HCT116 (cell line): ENCODE data around the gene CAVIN2. TPM values are rescaled to one million over a fixed set of nuclear protein-coding genes. Genes with fewer than 3 reads are reported as not detected.

Experiments used
- ATAC-seq: fragments of 200-7000 bp; cut with Tn5 transposase; 2 replicates; pipeline ENCODE4 v1.9.1; 2020; ENCODE audit warnings: mild to moderate bottlenecking, moderate library complexity
- BruUV-seq: library from RNA; stranded (reverse); fragments of 400-500 nt; replicated peaks from 2 replicates; lab custom pipeline; 2021; lab: Mats Ljungman, UMichigan
- CTCF ChIA-PET: fragments of 300-600 bp; sonication (Branson Sonifier 250); formaldehyde crosslinking; loops from one replicate; lab custom pipeline; 2021; ENCODE audit warnings: antibody characterized with exemption; lab: Charles Lee
- POLR2A ChIA-PET: fragments of 300-600, 350-600 bp; sonication (Branson Sonifier 250); formaldehyde crosslinking; loops from one replicate; lab custom pipeline; 2021; ENCODE audit warnings: antibody characterized with exemption; lab: Charles Lee
- RAD21 ChIA-PET, 2 experiments: fragments of 300-600 bp; sonication (Branson Sonifier 250); formaldehyde crosslinking; loops; one replicate each; lab custom pipeline; 2023; ENCODE audit warnings: low total read pairs in 2 of 2; ENCODE audit not compliant: uncharacterized antibody in 2 of 2, unreplicated experiment in 2 of 2, low non-redundant PET in 1 of 2; lab: Charles Lee
- DNase-seq: peaks from one replicate; pipeline ENCODE4 v3.0.0-alpha.2; 2010; ENCODE audit warnings: low read depth, low spot score
- H2AFZ ChIP-seq: fragments of 200-600 bp; shearing (Covaris generic), sonication (generic); 2 replicates; pipeline ENCODE4 v1.6.1; 2017; ENCODE audit warnings: low read depth, mixed run types, mixed read lengths, antibody characterized with exemption, low read length; ENCODE audit not compliant: poor library complexity, severe bottlenecking
- H3K27ac ChIP-seq: 2 replicates; pipeline ENCODE4 v1.5.1; 2012; ENCODE audit warnings: low read depth, low read length
- H3K27me3 ChIP-seq: fragments of 200-600 bp; sonication (generic); 2 replicates; pipeline ENCODE4 v1.6.1; 2016; ENCODE audit warnings: mixed run types, low read length, mixed read lengths; ENCODE audit not compliant: insufficient read depth
- H3K36me3 ChIP-seq, 2 experiments: fragments of 200-500 bp in 1 of 2; fragments of 200-600 bp in 1 of 2; sonication (Bioruptor generic) in 1 of 2; sonication (generic) in 1 of 2; 2 replicates each; pipeline versions ENCODE4 v1.5.1 to v1.6.1; 2014 to 2016; ENCODE audit warnings: low read length in 2 of 2, inconsistent platforms in 1 of 2, mixed read lengths in 1 of 2, mixed run types in 1 of 2; ENCODE audit not compliant: insufficient read depth in 2 of 2, control insufficient read depth in 1 of 2
- H3K4me1 ChIP-seq, 2 experiments: fragments of 200-600 bp in 1 of 2; sonication (generic) in 1 of 2; 2 replicates each; pipeline versions ENCODE4 v1.5.1 to v1.6.1; 2012 to 2017; ENCODE audit warnings: low read length in 2 of 2, inconsistent platforms in 1 of 2, mild to moderate bottlenecking in 1 of 2, mixed read lengths in 1 of 2, mixed run types in 1 of 2, moderate library complexity in 1 of 2; ENCODE audit not compliant: insufficient read depth in 2 of 2, control insufficient read depth in 1 of 2
- H3K4me2 ChIP-seq: fragments of 200-600 bp; sonication (generic); 2 replicates; pipeline ENCODE4 v1.6.1; 2017; ENCODE audit warnings: mixed run types, low read length, mixed read lengths
- H3K4me3 ChIP-seq, 2 experiments: fragments of 200-600 bp in 1 of 2; sonication (generic) in 1 of 2; replicated peaks in 1 of 2; 2 replicates each; pipeline ENCODE4 v1.5.1; 2011 to 2016; ENCODE audit warnings: low read length in 2 of 2, control low read depth in 1 of 2, low read depth in 1 of 2, mild to moderate bottlenecking in 1 of 2, mixed read lengths in 1 of 2, mixed run types in 1 of 2
- H3K79me2 ChIP-seq: fragments of 200-600 bp; sonication (generic); 2 replicates; pipeline ENCODE4 v1.6.1; 2017; ENCODE audit warnings: mild to moderate bottlenecking, mixed run types, low read length, moderate library complexity, mixed read lengths; ENCODE audit not compliant: insufficient read depth
- H3K9ac ChIP-seq: fragments of 200-600 bp; sonication (generic); 2 replicates; pipeline ENCODE4 v1.6.1; 2016; ENCODE audit warnings: low read length, mixed read lengths
- H3K9me2 ChIP-seq: fragments of 200-600 bp; sonication (generic), shearing (Covaris generic); 2 replicates; pipeline ENCODE4 v1.6.1; 2017; ENCODE audit warnings: mixed run types, mild to moderate bottlenecking, moderate library complexity; ENCODE audit not compliant: insufficient read depth
- H3K9me3 ChIP-seq, 2 experiments: fragments of 200-500 bp in 1 of 2; fragments of 200-600 bp in 1 of 2; sonication (Bioruptor generic) in 1 of 2; sonication (generic) in 1 of 2; 2 replicates each; pipeline ENCODE4 v1.6.1; 2014 to 2017; ENCODE audit warnings: low read length in 2 of 2, mixed read lengths in 2 of 2, inconsistent platforms in 1 of 2, low read depth in 1 of 2, mild to moderate bottlenecking in 1 of 2, mixed run types in 1 of 2, moderate library complexity in 1 of 2; ENCODE audit not compliant: control insufficient read depth in 1 of 2, insufficient read depth in 1 of 2
- H4K20me1 ChIP-seq: fragments of 200-600 bp; sonication (generic), shearing (Covaris generic); 2 replicates; pipeline ENCODE4 v1.6.1; 2017; ENCODE audit warnings: mixed run types, mild to moderate bottlenecking, moderate library complexity; ENCODE audit not compliant: insufficient read depth
- CBX3 ChIP-seq: IDR thresholded peaks from 2 replicates; pipeline ENCODE4 v1.6.1; 2012; ENCODE audit warnings: low read depth
- CEBPB ChIP-seq: IDR thresholded peaks from 2 replicates; pipeline ENCODE4 v1.6.1; 2012; ENCODE audit warnings: low read depth
- EGR1 ChIP-seq: IDR thresholded peaks from 2 replicates; pipeline ENCODE4 v1.6.1; 2012; ENCODE audit warnings: low read depth
- ELF1 ChIP-seq: IDR thresholded peaks from 2 replicates; pipeline ENCODE4 v1.6.1; 2012; ENCODE audit warnings: low read depth, borderline replicate concordance
- EZH2 ChIP-seq: fragments of 200-600 bp; sonication (generic); IDR thresholded peaks from 2 replicates; pipeline ENCODE4 v1.6.1; 2017; ENCODE audit warnings: antibody characterized with exemption, mixed run types
- FOSL1 ChIP-seq: IDR thresholded peaks from 2 replicates; pipeline ENCODE4 v1.6.1; 2012; ENCODE audit warnings: low read depth
- JUND ChIP-seq: IDR thresholded peaks from 2 replicates; pipeline ENCODE4 v1.6.1; 2012
- POLR2A ChIP-seq: IDR thresholded peaks from 2 replicates; pipeline ENCODE4 v1.7.0; 2011; ENCODE audit warnings: borderline replicate concordance; ENCODE audit not compliant: insufficient read depth, insufficient read length; ENCODE audit errors: extremely low read depth
- POLR2AphosphoS5 ChIP-seq: IDR thresholded peaks from 2 replicates; pipeline ENCODE4 v1.6.1; 2011; ENCODE audit warnings: mild to moderate bottlenecking, low read depth, low read length, moderate library complexity
- RAD21 ChIP-seq: IDR thresholded peaks from 2 replicates; pipeline ENCODE4 v1.6.1; 2012; ENCODE audit warnings: low read depth, mild to moderate bottlenecking
- REST ChIP-seq: IDR thresholded peaks from 2 replicates; pipeline ENCODE4 v1.6.1; 2012; ENCODE audit warnings: low read depth
- SIN3A ChIP-seq: IDR thresholded peaks from 2 replicates; pipeline ENCODE4 v1.6.1; 2012; ENCODE audit warnings: low read depth
- SP1 ChIP-seq: IDR thresholded peaks from 2 replicates; pipeline ENCODE4 v1.6.1; 2012; ENCODE audit warnings: low read depth
- SRF ChIP-seq: IDR thresholded peaks from 2 replicates; pipeline ENCODE4 v1.6.1; 2012; ENCODE audit warnings: low read depth
- ZFX ChIP-seq: fragments of 450-650 bp; IDR thresholded peaks from 2 replicates; pipeline ENCODE4 v1.6.1; 2017
- ZNF274 ChIP-seq: fragments of 200-500 bp; sonication (Bioruptor generic); IDR thresholded peaks from 2 replicates; pipeline ENCODE4 v1.6.1; 2014; ENCODE audit warnings: mild to moderate bottlenecking, low read depth, low read length, inconsistent platforms
- intact Hi-C: fragments of 100-400 bp; cut with micrococcal nuclease; formaldehyde crosslinking; loops from 2 replicates; pipeline ENCODE4 v1.10.0; 2022
- total RNA-seq: library from RNA; stranded (reverse); gene quantifications from one replicate; pipeline ENCODE4 v1.2.1, GENCODE V29; 2021; ENCODE audit not compliant: unreplicated experiment
- TF ChIP-seq, protein P1 (sequence below): IDR thresholded peaks from 2 replicates; pipeline ENCODE4 v1.6.1; 2012
- TF ChIP-seq, protein P2 (sequence below): IDR thresholded peaks from 2 replicates; pipeline ENCODE4 v1.6.1; 2012
- TF ChIP-seq, protein P3 (sequence below), 3 experiments: fragments of 200-600 bp in 1 of 3; sonication (generic) in 1 of 3; IDR thresholded peaks in 2 of 3; conservative IDR thresholded peaks in 1 of 3; 2 replicates each; pipeline ENCODE4 v1.5.1; 2012 to 2017; ENCODE audit warnings: low read depth in 2 of 3, low read length in 2 of 3, antibody characterized with exemption in 1 of 3, borderline replicate concordance in 1 of 3, control low read depth in 1 of 3, mild to moderate bottlenecking in 1 of 3, mixed read lengths in 1 of 3, mixed run types in 1 of 3, moderate library complexity in 1 of 3; ENCODE audit not compliant: insufficient read depth in 1 of 3

The CAVIN2 gene
- total RNA-seq, 1 experiment from 2014 or later: 0.27 TPM

- no peak overlapping the region for H3K4me2 ChIP-seq
- BruUV-seq: no TSS peak
- no peaks in the 10 kb centered on the region for H4K20me1 ChIP-seq
- no peak overlapping the region for H3K9ac ChIP-seq
- POLR2A ChIA-PET: no interaction called here
- H3K4me3 ChIP-seq: no peak overlapping the region
- RAD21 ChIA-PET: no interaction called here
- H3K9me3 ChIP-seq: no peaks in the 10 kb centered on the region
- H3K36me3 ChIP-seq: no peaks in the 10 kb centered on the region
- peaks cover 0 to 5% of the 10 kb centered on the region in 2 experiments; a peak in 1 of 4 replicates for H3K4me1 ChIP-seq
- no peaks in the 10 kb centered on the region for H3K27me3 ChIP-seq
- ATAC-seq (no peak), DNase-seq (no peak)
- no peak overlapping the region for H3K27ac ChIP-seq
- H3K79me2 ChIP-seq: no peaks in the 10 kb centered on the region
- H3K9me2 ChIP-seq: no peaks in the 10 kb centered on the region
- TF ChIP-seq ELF1 (no peak), POLR2A (no peak), JUND (no peak), ZNF274 (no peak), ZFX (no peak), EZH2 (no peak), CEBPB (no peak), SRF (no peak), SP1 (no peak), POLR2AphosphoS5 (no peak), RAD21 (no peak), FOSL1 (no peak), EGR1 (no peak), SIN3A (no peak), CBX3 (no peak), REST (no peak)
- TF ChIP-seq, protein P1, sequence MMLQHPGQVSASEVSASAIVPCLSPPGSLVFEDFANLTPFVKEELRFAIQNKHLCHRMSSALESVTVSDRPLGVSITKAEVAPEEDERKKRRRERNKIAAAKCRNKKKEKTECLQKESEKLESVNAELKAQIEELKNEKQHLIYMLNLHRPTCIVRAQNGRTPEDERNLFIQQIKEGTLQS: no peak
- TF ChIP-seq, protein P2, sequence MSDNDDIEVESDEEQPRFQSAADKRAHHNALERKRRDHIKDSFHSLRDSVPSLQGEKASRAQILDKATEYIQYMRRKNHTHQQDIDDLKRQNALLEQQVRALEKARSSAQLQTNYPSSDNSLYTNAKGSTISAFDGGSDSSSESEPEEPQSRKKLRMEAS: no peak
- TF ChIP-seq, protein P3, sequence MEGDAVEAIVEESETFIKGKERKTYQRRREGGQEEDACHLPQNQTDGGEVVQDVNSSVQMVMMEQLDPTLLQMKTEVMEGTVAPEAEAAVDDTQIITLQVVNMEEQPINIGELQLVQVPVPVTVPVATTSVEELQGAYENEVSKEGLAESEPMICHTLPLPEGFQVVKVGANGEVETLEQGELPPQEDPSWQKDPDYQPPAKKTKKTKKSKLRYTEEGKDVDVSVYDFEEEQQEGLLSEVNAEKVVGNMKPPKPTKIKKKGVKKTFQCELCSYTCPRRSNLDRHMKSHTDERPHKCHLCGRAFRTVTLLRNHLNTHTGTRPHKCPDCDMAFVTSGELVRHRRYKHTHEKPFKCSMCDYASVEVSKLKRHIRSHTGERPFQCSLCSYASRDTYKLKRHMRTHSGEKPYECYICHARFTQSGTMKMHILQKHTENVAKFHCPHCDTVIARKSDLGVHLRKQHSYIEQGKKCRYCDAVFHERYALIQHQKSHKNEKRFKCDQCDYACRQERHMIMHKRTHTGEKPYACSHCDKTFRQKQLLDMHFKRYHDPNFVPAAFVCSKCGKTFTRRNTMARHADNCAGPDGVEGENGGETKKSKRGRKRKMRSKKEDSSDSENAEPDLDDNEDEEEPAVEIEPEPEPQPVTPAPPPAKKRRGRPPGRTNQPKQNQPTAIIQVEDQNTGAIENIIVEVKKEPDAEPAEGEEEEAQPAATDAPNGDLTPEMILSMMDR (IDR thresholded peaks at IDR 0.05 in 2 of 3, conservative IDR thresholded peaks at IDR 0.05 in 1 of 3; ENCODE audit: borderline replicate concordance in 1 of 3, insufficient read depth in 1 of 3, low read depth in 2 of 3, low read length in 2 of 3): no peak
- H2AFZ ChIP-seq: no peak overlapping the region
- CTCF ChIA-PET: interaction anchor here (1.3 to 1.7 kb wide), 2 partner anchors 36 to 314 kb away, joined by 4 read pairs; no protein-coding TSS in a partner anchor
- intact Hi-C loops: no loop called here
Measured at GRCh38 chr2:191847764-191848163, 876 bp upstream of the CAVIN2 start.
